ENCODE data around the gene ALKBH4. TPM values are rescaled to one million over a fixed set of nuclear protein-coding genes. Genes with fewer than 3 reads are reported as not detected.
"Not testable (repeated sequence)": the region's sequence is repeated elsewhere in the genome, so short reads cannot be mapped to it uniquely, and the experiment has no call there.

Gene ALKBH4
- total RNA-seq, 1 donor from 2014 or later, result 19.3 TPM

GRCh38 chr7:102463841-102464576 is 654 bp downstream of the ALKBH4 start:
- peak overlapping the region; percentile 100 for H3K4me3 ChIP-seq (ENCODE audit: low read depth, low read length)
- no peak for TF ChIP-seq CTCF (conservative IDR thresholded peaks at IDR 0.05; ENCODE audit: low read depth, low read length)
- no peak for DNase-seq (ENCODE audit: low read depth)

GRCh38 chr7:102460467-102460866 is 4.2 kb downstream of the ALKBH4 start:
- DNase-seq (ENCODE audit: low read depth), result no peak
- no peak overlapping the region for H3K4me3 ChIP-seq (ENCODE audit: low read depth, low read length)
- TF ChIP-seq CTCF (conservative IDR thresholded peaks at IDR 0.05; ENCODE audit: low read depth, low read length), result no peak

GRCh38 chr7:102459221-102459844 is 5.3 kb downstream of the ALKBH4 start:
- no peak overlapping the region for H3K4me3 ChIP-seq (ENCODE audit: low read depth, low read length)
- TF ChIP-seq CTCF (conservative IDR thresholded peaks at IDR 0.05; ENCODE audit: low read depth, low read length), result no peak
- DNase-seq (ENCODE audit: low read depth), result no peak

GRCh38 chr7:102457352-102457924 is 7.2 kb downstream of the ALKBH4 start:
- DNase-seq (ENCODE audit: low read depth), result no peak
- TF ChIP-seq CTCF (conservative IDR thresholded peaks at IDR 0.05; ENCODE audit: low read depth, low read length), result no peak
- no peak overlapping the region for H3K4me3 ChIP-seq (ENCODE audit: low read depth, low read length)

GRCh38 chr7:102456327-102456726 is 8.3 kb downstream of the ALKBH4 start:
- TF ChIP-seq CTCF (conservative IDR thresholded peaks at IDR 0.05; ENCODE audit: low read depth, low read length), result no peak
- no peak for DNase-seq (ENCODE audit: low read depth)
- H3K4me3 ChIP-seq (ENCODE audit: low read depth, low read length), result no peak overlapping the region

- no peak overlapping the region for H3K4me3 ChIP-seq (ENCODE audit: low read depth, low read length)
- no peak for TF ChIP-seq CTCF (conservative IDR thresholded peaks at IDR 0.05; ENCODE audit: low read depth, low read length)
- no peak for DNase-seq (ENCODE audit: low read depth)
Measured at GRCh38 chr7:102455596-102455995, 9.1 kb downstream of the ALKBH4 start.

- DNase-seq (ENCODE audit: low read depth), result not testable (repeated sequence)
Measured at GRCh38 chr7:102454932-102455331, 9.7 kb downstream of the ALKBH4 start.

More at GRCh38 chr7:102454932-102455331, 9.7 kb downstream of the ALKBH4 start:
- H3K4me3 ChIP-seq (ENCODE audit: low read depth, low read length), result not testable (repeated sequence)

Data from epithelial cell of proximal tubule (primary cell).